Endodermal cell (in vitro differentiated cells): Measurements from ENCODE around the gene PHC1. TPM values are rescaled to one million over a fixed set of nuclear protein-coding genes. Genes with fewer than 3 reads are reported as not detected.

ENCODE experiments used
- DNase-seq: peaks from one replicate; pipeline ENCODE4 v3.0.0-alpha.2; 2017
- H3K27ac ChIP-seq: 2 replicates; pipeline ENCODE4 v1.5.1; 2013; ENCODE audit warnings: mild to moderate bottlenecking, low read depth, low read length, moderate library complexity
- H3K27me3 ChIP-seq: 2 replicates; pipeline ENCODE4 v1.6.1; 2013; ENCODE audit warnings: mild to moderate bottlenecking, low read length, moderate library complexity; ENCODE audit not compliant: insufficient read depth, control insufficient read depth, poor library complexity, severe bottlenecking
- H3K36me3 ChIP-seq: 2 replicates; pipeline ENCODE4 v1.7.0; 2013; ENCODE audit warnings: mild to moderate bottlenecking, low read length, moderate library complexity; ENCODE audit not compliant: control insufficient read depth, insufficient read depth
- H3K4me1 ChIP-seq: one replicate; pipeline ENCODE4 v1.7.0; 2013; ENCODE audit warnings: low read length; ENCODE audit not compliant: control insufficient read depth, insufficient read depth
- H3K4me3 ChIP-seq: 2 replicates; pipeline ENCODE4 v1.5.1; 2013; ENCODE audit warnings: mild to moderate bottlenecking, low read length, moderate library complexity
- H3K9ac ChIP-seq: 2 replicates; pipeline ENCODE4 v1.6.1; 2013; ENCODE audit warnings: mild to moderate bottlenecking, low read length, moderate library complexity; ENCODE audit not compliant: poor library complexity, severe bottlenecking; ENCODE audit errors: extremely low read depth
- H3K9me3 ChIP-seq: 2 replicates; pipeline ENCODE4 v1.6.1; 2013; ENCODE audit warnings: mild to moderate bottlenecking, low read length, moderate library complexity; ENCODE audit not compliant: control insufficient read depth
- H3K27ac Mint-ChIP-seq: 2 replicates; pipeline ENCODE4 v1.8.0; 2020; ENCODE audit warnings: mixed read lengths
- H3K27me3 Mint-ChIP-seq: 2 replicates; pipeline ENCODE4 v1.8.0; 2021; ENCODE audit warnings: mild to moderate bottlenecking, mixed read lengths; ENCODE audit not compliant: insufficient read depth
- H3K36me3 Mint-ChIP-seq: 2 replicates; pipeline ENCODE4 v1.8.0; 2020; ENCODE audit warnings: low read depth, mixed read lengths
- H3K4me1 Mint-ChIP-seq: 2 replicates; pipeline ENCODE4 v1.8.0; 2020; ENCODE audit warnings: mixed read lengths
- H3K4me3 Mint-ChIP-seq: 2 replicates; pipeline ENCODE4 v1.8.0; 2020; ENCODE audit warnings: mild to moderate bottlenecking, moderate library complexity, mixed read lengths
- H3K9me3 Mint-ChIP-seq: 2 replicates; pipeline ENCODE4 v1.8.0; 2020; ENCODE audit warnings: mild to moderate bottlenecking, mixed read lengths
- CTCF ChIP-seq: fragments of 200-600 bp; sonication (generic); conservative IDR thresholded peaks from 2 replicates; pipeline ENCODE4 v1.5.0; 2021; ENCODE audit warnings: antibody characterized with exemption, mild to moderate bottlenecking
- WGBS, 2 experiments: methylation state at CpG; one replicate each; pipeline versions ENCODE4 v1.1.5 to v1.1.7; 2013; ENCODE audit warnings: missing lambda C conversion rate in 2 of 2, mixed read lengths in 1 of 2; ENCODE audit not compliant: insufficient coverage in 1 of 2, insufficient read length in 1 of 2; 5-methylcytosine and 5-hydroxymethylcytosine counted together
- total RNA-seq, 2 donors: library from RNA; stranded (reverse); fragmentation: NEBNext Ultra II Directional in 1 of 2; extraction: Animal tissue kit (Norgen Biotek cat#: 25700) in 1 of 2; gene quantifications; 2 replicates in 1 of 2; 3 replicates in 1 of 2; pipeline ENCODE4 v1.2.1, GENCODE V29; 2021

Gene PHC1
- total RNA-seq, 2 donors from 2014 or later = 100 to 538 TPM

- Histone ChIP-seq H3K27ac (peak overlapping the region; percentile 99), H3K9me3 (peaks cover 10% of the 10 kb centered on the region), H3K27me3 (no peaks in the 10 kb centered on the region), H3K9ac (peak overlapping the region; percentile 94), H3K4me1 (no peaks in the 10 kb centered on the region), H3K4me3 (peak overlapping the region; percentile 99), H3K36me3 (peaks cover 24% of the 10 kb centered on the region)
- Mint-ChIP-seq H3K4me1 (peaks cover 18% of the 10 kb centered on the region), H3K36me3 (peaks cover 32% of the 10 kb centered on the region), H3K27me3 (no peaks in the 10 kb centered on the region), H3K4me3 (peak overlapping the region; percentile 83), H3K9me3 (peaks cover 9% of the 10 kb centered on the region), H3K27ac (peak overlapping the region; percentile 95)
- peak; percentile 71 for DNase-seq
- 1 to 2% methylated on average over 10 to 15 of the region's 15 CpGs for WGBS, 2 experiments
- TF ChIP-seq CTCF = no peak
Observed at GRCh38 chr12:8948701-8949341, 34.5 kb downstream of the PHC1 start.

- Histone ChIP-seq H3K4me1 (no peaks in the 10 kb centered on the region), H3K9me3 (peaks cover 10% of the 10 kb centered on the region), H3K36me3 (peaks cover 16% of the 10 kb centered on the region), H3K27ac (peak within 1 kb of the TSS; percentile 99), H3K27me3 (no peaks in the 10 kb centered on the region), H3K4me3 (peak within 1 kb of the TSS; percentile 99), H3K9ac (peak within 1 kb of the TSS; percentile 94)
- H3K27me3 Mint-ChIP-seq = no peaks in the 10 kb centered on the region
- peaks cover 31% of the 10 kb centered on the region for H3K36me3 Mint-ChIP-seq
- H3K4me1 Mint-ChIP-seq = peaks cover 18% of the 10 kb centered on the region
- peak; percentile 86 for TF ChIP-seq CTCF
- H3K27ac Mint-ChIP-seq = peak within 1 kb of the TSS; percentile 95
- peaks cover 14% of the 10 kb centered on the region for H3K9me3 Mint-ChIP-seq
- 0% methylated on average over 28 to 66 of the region's 66 CpGs for WGBS, 2 experiments
- H3K4me3 Mint-ChIP-seq = peak within 1 kb of the TSS; percentile 83
- peak; percentile 99 for DNase-seq
Observed at GRCh38 chr12:8949342-8950220, 35.3 kb downstream of the PHC1 start, which contains the start of gene M6PR. Gene M6PR (minus strand): TSS chr12:8949645. CDS start chr12:8946404, 3,241 bp downstream.

- H3K36me3 ChIP-seq = peaks cover 10% of the 10 kb centered on the region
- peak overlapping the region; percentile 99 for H3K4me3 ChIP-seq
- no peak for DNase-seq
- peak overlapping the region; percentile 94 for H3K9ac ChIP-seq
- H3K9me3 Mint-ChIP-seq = peaks cover 14% of the 10 kb centered on the region
- peak overlapping the region; percentile 83 for H3K4me3 Mint-ChIP-seq
- H3K27ac ChIP-seq = peak overlapping the region; percentile 99
- H3K9me3 ChIP-seq = peaks cover 10% of the 10 kb centered on the region
- H3K36me3 Mint-ChIP-seq = peaks cover 26% of the 10 kb centered on the region
- peak overlapping the region; percentile 95 for H3K27ac Mint-ChIP-seq
- TF ChIP-seq CTCF = no peak
- H3K27me3 Mint-ChIP-seq = no peaks in the 10 kb centered on the region
- peaks cover 18% of the 10 kb centered on the region for H3K4me1 Mint-ChIP-seq
- H3K27me3 ChIP-seq = no peaks in the 10 kb centered on the region
- H3K4me1 ChIP-seq = no peaks in the 10 kb centered on the region
- 7 to 11% methylated on average over 7 of the region's 7 CpGs for WGBS, 2 experiments
Observed at GRCh38 chr12:8950221-8950527, 35.9 kb downstream of the PHC1 start.
